Neuron (in vitro differentiated cells): Measurements from ENCODE around the gene LYL1.

ENCODE experiments used
- H2AFZ ChIP-seq: one replicate; pipeline ENCODE4 v1.6.1; 2013; ENCODE audit warnings: low read depth, mild to moderate bottlenecking, inconsistent platforms, low read length, moderate library complexity
- H3K27me3 ChIP-seq: one replicate; pipeline ENCODE4 v1.6.1; 2013; ENCODE audit warnings: low read length; ENCODE audit not compliant: insufficient read depth
- H3K36me3 ChIP-seq: one replicate; pipeline ENCODE4 v1.6.1; 2013; ENCODE audit warnings: low read length; ENCODE audit not compliant: insufficient read depth
- H3K4me1 ChIP-seq: one replicate; pipeline ENCODE4 v1.6.1; 2013; ENCODE audit warnings: low read length; ENCODE audit not compliant: insufficient read depth
- H3K4me3 ChIP-seq: 2 replicates; pipeline ENCODE4 v1.5.1; 2013; ENCODE audit warnings: mild to moderate bottlenecking, low read length, moderate library complexity
- H3K9me3 ChIP-seq: one replicate; pipeline ENCODE4 v1.6.1; 2013; ENCODE audit warnings: low read length

The LYL1 gene

GRCh38 chr19:13137290-13137794, 34.7 kb upstream of the LYL1 start:
- H3K36me3 ChIP-seq = peaks cover 42% of the 10 kb centered on the region

GRCh38 chr19:13135068-13136062, 32.7 kb upstream of the LYL1 start:
- Histone ChIP-seq H3K4me3 (no peak overlapping the region), H3K36me3 (peaks cover 42% of the 10 kb centered on the region)

More at GRCh38 chr19:13137290-13137794, 34.7 kb upstream of the LYL1 start:
- no peaks in the 10 kb centered on the region for H3K27me3 ChIP-seq
- H3K9me3 ChIP-seq = no peaks in the 10 kb centered on the region
- peaks cover 2% of the 10 kb centered on the region for H3K4me1 ChIP-seq
- no peak overlapping the region for H3K4me3 ChIP-seq
- no peak overlapping the region for H2AFZ ChIP-seq

GRCh38 chr19:13134626-13135025, 32.0 kb upstream of the LYL1 start:
- H3K4me1 ChIP-seq = peaks cover 2% of the 10 kb centered on the region

More at GRCh38 chr19:13135068-13136062, 32.7 kb upstream of the LYL1 start:
- Histone ChIP-seq H3K9me3 (no peaks in the 10 kb centered on the region), H3K4me1 (peaks cover 2% of the 10 kb centered on the region), H3K27me3 (no peaks in the 10 kb centered on the region), H2AFZ (no peak overlapping the region)

GRCh38 chr19:13133241-13133870, 30.7 kb upstream of the LYL1 start:
- H3K36me3 ChIP-seq = peaks cover 35% of the 10 kb centered on the region
- H2AFZ ChIP-seq = no peak overlapping the region
- H3K27me3 ChIP-seq = no peaks in the 10 kb centered on the region
- H3K9me3 ChIP-seq = no peaks in the 10 kb centered on the region
- no peaks in the 10 kb centered on the region for H3K4me1 ChIP-seq
- no peak overlapping the region for H3K4me3 ChIP-seq

More at GRCh38 chr19:13134626-13135025, 32.0 kb upstream of the LYL1 start:
- Histone ChIP-seq H2AFZ (no peak overlapping the region), H3K36me3 (peaks cover 42% of the 10 kb centered on the region), H3K9me3 (no peaks in the 10 kb centered on the region), H3K4me3 (no peak overlapping the region), H3K27me3 (no peaks in the 10 kb centered on the region)

GRCh38 chr19:13132471-13133180, 30.0 kb upstream of the LYL1 start:
- Histone ChIP-seq H2AFZ (no peak overlapping the region), H3K9me3 (no peaks in the 10 kb centered on the region), H3K4me1 (no peaks in the 10 kb centered on the region), H3K36me3 (peaks cover 28% of the 10 kb centered on the region), H3K4me3 (no peak overlapping the region), H3K27me3 (no peaks in the 10 kb centered on the region)

- no peak overlapping the region for H2AFZ ChIP-seq
- no peaks in the 10 kb centered on the region for H3K9me3 ChIP-seq
- peaks cover 15% of the 10 kb centered on the region for H3K36me3 ChIP-seq
- no peaks in the 10 kb centered on the region for H3K27me3 ChIP-seq
- no peaks in the 10 kb centered on the region for H3K4me1 ChIP-seq
- no peak overlapping the region for H3K4me3 ChIP-seq
Measured at GRCh38 chr19:13130886-13131490, 28.3 kb upstream of the LYL1 start.

DNA sequence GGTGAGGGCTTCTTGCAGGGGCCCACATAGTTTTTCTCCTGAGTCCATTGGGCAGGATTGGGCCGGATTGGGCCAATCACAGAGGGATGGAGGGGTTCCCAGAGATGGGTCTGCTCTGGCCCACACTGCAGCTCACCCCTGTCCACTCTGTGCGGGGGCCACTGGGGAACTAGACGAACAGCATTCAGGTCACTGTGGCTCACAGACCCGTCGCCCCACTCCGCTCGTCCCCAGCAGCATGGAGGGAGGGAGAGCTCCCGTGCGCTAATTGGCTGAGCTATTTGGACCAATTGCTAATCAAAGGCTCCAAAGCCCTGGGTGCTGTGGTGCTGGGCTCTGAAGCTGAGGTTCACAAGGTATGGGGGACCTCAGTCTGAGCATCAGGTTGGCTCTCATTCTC, 26.7 kb upstream of the LYL1 start:
- no peaks in the 10 kb centered on the region for H3K9me3 ChIP-seq
- no peak overlapping the region for H2AFZ ChIP-seq
- H3K4me1 ChIP-seq = no peaks in the 10 kb centered on the region
- H3K4me3 ChIP-seq = no peak overlapping the region
- no peaks in the 10 kb centered on the region for H3K27me3 ChIP-seq
- peaks cover 4% of the 10 kb centered on the region for H3K36me3 ChIP-seq

GRCh38 chr19:13128583-13128982, 25.9 kb upstream of the LYL1 start:
- Histone ChIP-seq H3K27me3 (no peaks in the 10 kb centered on the region), H3K9me3 (no peaks in the 10 kb centered on the region), H3K36me3 (peaks cover 7% of the 10 kb centered on the region), H3K4me3 (no peak overlapping the region), H2AFZ (no peak overlapping the region), H3K4me1 (no peaks in the 10 kb centered on the region)

- Histone ChIP-seq H2AFZ (no peak overlapping the region), H3K36me3 (peaks cover 8% of the 10 kb centered on the region), H3K9me3 (no peaks in the 10 kb centered on the region), H3K4me3 (no peak overlapping the region), H3K27me3 (no peaks in the 10 kb centered on the region), H3K4me1 (no peaks in the 10 kb centered on the region)
Measured at GRCh38 chr19:13127811-13128575, 25.3 kb upstream of the LYL1 start.

DNA sequence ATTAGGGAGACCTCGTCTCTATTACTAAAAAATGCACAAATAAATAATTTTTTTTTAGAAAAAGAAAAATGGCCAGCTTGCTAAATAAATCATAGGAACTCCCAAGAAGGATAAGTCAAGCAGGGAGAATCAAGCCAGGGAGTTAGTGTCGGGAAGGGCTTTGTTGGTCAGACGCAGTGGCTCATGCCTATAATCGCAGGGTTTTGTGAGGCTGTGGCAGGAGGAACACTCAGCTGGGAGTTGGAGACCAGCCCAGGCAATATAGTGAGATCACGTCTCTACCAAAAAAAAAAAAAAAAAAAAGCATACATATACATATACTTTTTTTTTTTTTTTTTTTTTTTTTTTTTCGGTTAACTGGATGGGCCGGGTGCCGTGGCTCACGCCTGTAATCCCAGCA, 24.4 kb upstream of the LYL1 start:
- Histone ChIP-seq H3K4me3 (no peak overlapping the region), H3K9me3 (no peaks in the 10 kb centered on the region), H2AFZ (no peak overlapping the region), H3K4me1 (no peaks in the 10 kb centered on the region), H3K36me3 (peaks cover 9% of the 10 kb centered on the region), H3K27me3 (no peaks in the 10 kb centered on the region)

GRCh38 chr19:13122980-13123957, 20.6 kb upstream of the LYL1 start:
- Histone ChIP-seq H3K4me3 (no peak overlapping the region), H3K36me3 (peaks cover 19% of the 10 kb centered on the region)

More at GRCh38 chr19:13122980-13123957, 20.6 kb upstream of the LYL1 start:
- Histone ChIP-seq H3K27me3 (no peaks in the 10 kb centered on the region), H2AFZ (no peak overlapping the region), H3K4me1 (peaks cover 10% of the 10 kb centered on the region), H3K9me3 (no peaks in the 10 kb centered on the region)
